Measurements from ENCODE around the gene TCP11L2. TPM values are rescaled to one million over a fixed set of nuclear protein-coding genes. Genes with fewer than 3 reads are reported as not detected.

The TCP11L2 gene
- total RNA-seq, 2 experiments from 2014 or later = 25.1 to 27.8 TPM

DNA sequence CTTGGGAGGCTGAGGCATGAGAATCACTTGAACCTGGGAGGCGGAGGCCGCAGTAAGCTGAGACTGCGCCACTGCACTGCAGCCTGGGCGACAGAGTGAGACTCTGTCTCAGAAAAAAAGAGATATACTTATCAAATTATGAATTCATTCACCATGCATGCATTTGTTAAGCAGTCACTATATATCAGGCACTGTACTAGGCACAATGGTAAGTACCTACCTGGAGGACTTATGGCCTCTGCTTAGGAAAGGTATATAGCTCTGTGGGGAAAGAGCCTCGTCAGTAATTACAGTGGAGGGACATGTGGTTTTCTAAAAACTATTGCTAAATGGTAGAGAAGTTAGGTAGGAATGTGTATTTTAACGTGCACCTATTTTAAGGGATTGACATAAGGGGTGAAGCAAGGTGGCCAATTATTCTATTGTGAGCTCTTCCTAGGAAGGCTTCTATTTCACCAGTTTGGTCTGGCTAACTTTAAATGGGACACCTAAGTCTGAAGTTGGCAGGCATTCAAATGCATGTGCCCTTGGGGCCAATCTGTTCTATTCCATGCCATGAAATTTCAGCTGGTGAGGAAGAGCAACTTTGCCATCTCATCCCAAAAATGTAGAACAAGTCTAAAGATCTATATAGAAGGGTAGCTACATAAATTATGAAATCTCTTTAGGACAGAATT lies 15.0 kb downstream of the TCP11L2 start:
- POLR2A ChIA-PET = interaction anchor here (0.7 kb wide), 1 partner anchor 40 kb away, joined by 3 read pairs; no protein-coding TSS in a partner anchor
- peaks cover 23% of the 10 kb centered on the region for H3K36me3 Mint-ChIP-seq (ENCODE audit: low read depth)
- no peaks in the 10 kb centered on the region for H3K27me3 Mint-ChIP-seq
- peaks cover 13% of the 10 kb centered on the region for H3K4me1 Mint-ChIP-seq
- no peaks in the 10 kb centered on the region for H3K9me3 Mint-ChIP-seq
- no peak for DNase-seq
- CTCF ChIA-PET = interaction anchor here (0.8 kb wide), 1 partner anchor 40 kb away, joined by 3 read pairs; the partner anchor contains the start of gene POLR3B
- no peak overlapping the region for H3K27ac Mint-ChIP-seq
- H3K4me3 Mint-ChIP-seq = no peak overlapping the region

DNA sequence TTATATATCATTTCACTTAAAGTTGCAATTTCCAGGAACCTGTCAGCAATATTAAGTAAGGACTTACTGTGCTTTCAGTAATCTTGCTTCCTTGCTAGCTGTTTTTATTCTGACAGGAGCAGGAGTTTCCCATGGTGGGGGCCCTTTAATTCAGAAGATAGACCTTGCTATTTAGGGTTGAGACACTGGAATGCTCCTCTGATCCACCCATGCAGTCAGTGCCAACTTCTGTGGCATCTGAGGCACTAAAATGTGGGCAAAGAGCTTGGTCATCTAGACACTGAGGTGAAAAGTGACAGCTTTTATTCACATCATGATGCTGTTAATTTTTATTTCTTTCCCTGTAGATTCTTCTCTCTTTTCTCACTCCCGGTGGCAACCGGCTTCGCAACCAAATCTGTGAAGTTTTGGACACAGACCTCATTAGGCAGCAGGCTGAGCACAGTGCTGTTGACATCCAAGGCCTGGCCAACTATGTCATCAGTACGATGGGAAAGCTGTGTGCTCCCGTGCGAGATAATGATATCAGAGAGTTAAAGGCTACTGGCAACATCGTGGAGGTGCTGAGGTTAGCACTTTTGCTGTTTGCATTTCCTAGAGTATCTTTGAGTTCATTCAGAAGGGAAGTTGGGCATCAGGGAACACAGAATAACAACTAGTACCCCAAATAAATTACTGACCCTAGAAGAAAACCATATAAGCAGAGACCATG lies 18.8 kb downstream of the TCP11L2 start:
- DNase-seq = no peak
- POLR2A ChIA-PET = interaction anchor here (1.2 to 1.5 kb wide), 2 partner anchors 18 to 22 kb away, joined by 3 read pairs; no protein-coding TSS in a partner anchor
- CTCF ChIA-PET = no interaction called here
- no peaks in the 10 kb centered on the region for H3K27me3 Mint-ChIP-seq
- H3K9me3 Mint-ChIP-seq = no peaks in the 10 kb centered on the region
- peak overlapping the region; percentile 29 for H3K27ac Mint-ChIP-seq
- no peak overlapping the region for H3K4me3 Mint-ChIP-seq
- H3K4me1 Mint-ChIP-seq = peaks cover 13% of the 10 kb centered on the region
- peaks cover 29% of the 10 kb centered on the region for H3K36me3 Mint-ChIP-seq (ENCODE audit: low read depth)

DNA sequence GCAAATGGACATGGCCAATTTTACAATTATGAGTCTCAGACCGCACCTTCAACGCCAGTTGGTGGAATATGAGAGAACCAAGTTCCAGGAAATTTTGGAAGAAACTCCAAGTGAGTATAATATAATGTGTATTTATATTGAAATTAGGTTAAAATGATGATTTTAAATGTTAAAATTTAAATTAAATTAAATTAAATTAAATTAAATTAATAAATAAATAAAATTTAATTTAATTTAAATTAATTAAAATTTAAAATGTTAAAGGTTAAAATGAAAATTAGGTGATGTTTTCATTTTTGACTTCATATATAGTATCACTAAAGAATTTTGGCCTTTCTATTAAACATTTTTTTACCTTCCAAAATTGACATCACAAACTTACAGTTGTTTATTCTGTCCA lies 21.0 kb downstream of the TCP11L2 start:
- Mint-ChIP-seq H3K27ac (no peak overlapping the region), H3K4me1 (peaks cover 13% of the 10 kb centered on the region), H3K27me3 (no peaks in the 10 kb centered on the region), H3K9me3 (no peaks in the 10 kb centered on the region), H3K4me3 (no peak overlapping the region), H3K36me3 (ENCODE audit: low read depth) (peaks cover 24% of the 10 kb centered on the region)
- CTCF ChIA-PET = no interaction called here
- no peak for DNase-seq
- POLR2A ChIA-PET = no interaction called here

DNA sequence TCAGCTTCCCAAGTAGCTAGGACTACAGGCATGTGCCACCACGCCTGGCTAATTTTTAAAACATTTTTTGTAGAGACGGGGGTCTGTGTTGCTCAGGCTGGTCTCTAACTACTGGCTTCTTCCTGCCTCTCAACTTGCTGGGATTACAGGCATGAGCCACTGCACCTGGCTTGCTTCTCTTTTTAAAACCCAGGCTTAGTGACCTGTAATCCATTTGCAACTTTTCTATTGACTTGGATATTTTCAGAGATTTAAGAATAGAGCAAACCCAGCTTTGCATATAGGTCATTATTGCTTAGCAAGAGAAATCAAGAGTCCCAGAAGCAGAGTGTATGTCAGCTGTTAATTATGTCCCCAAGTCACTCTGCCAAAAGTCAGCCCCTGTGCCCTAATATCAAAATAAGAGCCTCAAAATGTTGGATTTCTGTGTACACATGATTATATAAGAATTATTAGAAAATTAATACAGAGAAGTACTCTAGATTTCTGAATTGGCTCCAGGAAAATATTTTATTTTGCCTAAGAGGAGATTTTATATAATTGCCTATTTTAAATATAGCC lies 24.9 kb downstream of the TCP11L2 start:
- ChIA-PET CTCF (no interaction called here), POLR2A (no interaction called here)
- Mint-ChIP-seq H3K27ac (no peak overlapping the region), H3K4me3 (no peak overlapping the region), H3K4me1 (no peaks in the 10 kb centered on the region), H3K9me3 (no peaks in the 10 kb centered on the region), H3K27me3 (no peaks in the 10 kb centered on the region), H3K36me3 (ENCODE audit: low read depth) (peaks cover 14% of the 10 kb centered on the region)
- DNase-seq = no peak

DNA sequence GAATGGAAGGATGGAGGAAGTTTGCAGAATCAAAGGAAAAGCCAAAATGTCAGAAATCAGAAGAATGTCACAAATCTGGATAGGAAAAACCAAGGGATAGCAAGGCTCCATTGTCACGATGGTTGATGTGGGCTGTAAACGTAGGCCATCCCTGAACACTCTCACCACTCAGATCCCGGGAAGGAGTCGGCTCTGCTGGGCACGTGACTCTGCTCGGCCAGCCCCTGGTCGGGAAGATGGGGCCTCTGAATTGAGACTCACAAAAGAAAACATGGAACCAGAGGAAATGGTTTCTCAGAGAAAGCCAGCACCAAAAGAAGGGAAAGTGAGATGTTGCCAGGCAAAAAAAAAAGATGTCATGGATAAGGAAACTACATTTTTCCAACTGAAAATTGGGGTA lies 26.2 kb downstream of the TCP11L2 start:
- Mint-ChIP-seq H3K4me3 (no peak overlapping the region), H3K27me3 (no peaks in the 10 kb centered on the region), H3K9me3 (no peaks in the 10 kb centered on the region), H3K4me1 (peaks cover 3% of the 10 kb centered on the region), H3K36me3 (ENCODE audit: low read depth) (peaks cover 9% of the 10 kb centered on the region), H3K27ac (no peak overlapping the region)
- no peak for DNase-seq
- CTCF ChIA-PET = no interaction called here
- POLR2A ChIA-PET = no interaction called here

DNA sequence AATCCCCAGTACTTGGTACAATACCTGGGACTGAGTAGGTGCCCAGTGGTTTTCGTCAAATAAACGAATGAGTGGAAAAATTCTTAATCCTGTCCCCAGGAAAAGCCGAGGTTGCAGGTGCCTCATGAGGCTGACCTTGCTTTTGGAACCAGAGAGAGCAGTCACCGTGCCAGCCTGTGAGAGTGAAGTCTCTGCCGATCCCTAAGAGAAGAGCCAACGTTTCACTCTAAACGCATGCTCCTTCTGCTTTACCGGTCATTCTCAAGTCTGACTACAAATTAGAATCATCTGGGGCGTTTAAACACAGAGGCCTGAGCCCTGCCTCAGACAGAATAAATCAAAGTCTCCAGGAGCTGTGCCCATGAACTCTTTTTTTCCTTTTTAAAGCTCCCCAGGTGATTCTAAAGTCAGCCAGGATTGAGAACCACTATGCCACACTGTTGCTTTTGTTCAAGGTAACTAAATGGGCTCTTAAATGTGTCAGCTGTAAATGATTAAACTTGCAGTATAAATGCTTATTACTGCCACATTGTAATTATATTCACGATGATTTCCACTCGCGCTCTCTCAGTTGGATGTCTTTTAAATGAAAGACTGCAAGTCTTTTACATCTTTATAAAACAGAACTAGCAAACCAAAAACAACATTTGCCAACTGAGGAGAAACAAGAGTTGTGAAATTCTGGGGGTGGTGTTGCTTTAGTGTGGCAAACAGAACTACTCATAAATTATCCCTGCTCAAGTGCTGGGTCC lies 26.9 kb downstream of the TCP11L2 start:
- Mint-ChIP-seq H3K4me3 (no peak overlapping the region), H3K27ac (no peak overlapping the region), H3K4me1 (peaks cover 6% of the 10 kb centered on the region), H3K36me3 (ENCODE audit: low read depth) (peaks cover 2% of the 10 kb centered on the region), H3K27me3 (no peaks in the 10 kb centered on the region), H3K9me3 (no peaks in the 10 kb centered on the region)
- POLR2A ChIA-PET = no interaction called here
- CTCF ChIA-PET = no interaction called here
- DNase-seq = no peak

DNA sequence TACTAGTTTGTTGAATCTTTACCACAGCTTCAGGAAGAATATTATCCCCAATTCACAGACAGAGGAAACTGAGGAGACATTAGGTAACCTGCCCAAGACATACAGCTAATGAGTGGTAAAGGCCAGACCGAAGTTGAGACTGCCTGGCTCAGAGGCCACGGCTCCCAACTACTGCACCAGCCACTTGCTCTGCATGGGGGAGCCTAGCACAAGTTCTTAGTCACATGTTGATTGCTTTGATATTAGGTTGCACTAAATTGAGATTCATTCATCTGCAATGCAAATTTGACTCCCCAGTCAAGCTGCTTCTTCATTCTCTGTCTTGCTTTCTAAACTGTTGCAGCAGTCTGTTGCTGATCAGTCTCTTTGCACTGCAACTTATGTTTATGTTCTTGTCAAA lies 29.1 kb downstream of the TCP11L2 start:
- DNase-seq = no peak
- ChIA-PET POLR2A (no interaction called here), CTCF (interaction anchor here (1.4 kb wide), 1 partner anchor 26 kb away, joined by 4 read pairs; the partner anchor contains the start of gene POLR3B)
- no peaks in the 10 kb centered on the region for H3K27me3 Mint-ChIP-seq
- peaks cover 6% of the 10 kb centered on the region for H3K4me1 Mint-ChIP-seq
- H3K27ac Mint-ChIP-seq = no peak overlapping the region
- no peaks in the 10 kb centered on the region for H3K9me3 Mint-ChIP-seq
- no peaks in the 10 kb centered on the region for H3K36me3 Mint-ChIP-seq (ENCODE audit: low read depth)
- H3K4me3 Mint-ChIP-seq = no peak overlapping the region

DNA sequence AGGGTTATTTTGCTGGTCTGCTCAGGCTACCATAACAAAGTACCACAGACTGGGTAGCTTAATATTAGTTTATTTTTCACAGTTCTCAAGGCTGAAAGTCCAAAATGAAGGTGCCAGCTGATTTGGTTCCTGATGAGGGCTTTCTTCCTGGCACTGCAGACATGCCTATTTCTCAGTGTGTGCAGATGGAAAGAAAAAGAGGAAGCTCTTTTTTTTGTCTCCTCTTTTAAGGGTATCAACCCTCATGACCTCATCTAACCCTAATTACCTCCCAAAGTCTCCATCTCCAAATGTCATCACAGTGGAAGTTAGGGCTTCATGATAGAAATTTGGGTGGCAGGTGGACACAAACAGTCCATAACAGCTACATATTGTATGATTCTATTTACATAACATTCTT lies 30.0 kb downstream of the TCP11L2 start:
- no peak for DNase-seq
- ChIA-PET CTCF (interaction anchor here (1.4 to 1.5 kb wide), 2 partner anchors 25 to 26 kb away, joined by 3 to 4 read pairs; partner anchors contain the start of gene POLR3B), POLR2A (interaction anchor here (0.7 kb wide), 1 partner anchor 29 kb away, joined by 3 read pairs; no protein-coding TSS in a partner anchor)
- Mint-ChIP-seq H3K27me3 (no peaks in the 10 kb centered on the region), H3K27ac (no peak overlapping the region), H3K36me3 (ENCODE audit: low read depth) (no peaks in the 10 kb centered on the region), H3K4me3 (no peak overlapping the region), H3K4me1 (peaks cover 6% of the 10 kb centered on the region), H3K9me3 (no peaks in the 10 kb centered on the region)

DNA sequence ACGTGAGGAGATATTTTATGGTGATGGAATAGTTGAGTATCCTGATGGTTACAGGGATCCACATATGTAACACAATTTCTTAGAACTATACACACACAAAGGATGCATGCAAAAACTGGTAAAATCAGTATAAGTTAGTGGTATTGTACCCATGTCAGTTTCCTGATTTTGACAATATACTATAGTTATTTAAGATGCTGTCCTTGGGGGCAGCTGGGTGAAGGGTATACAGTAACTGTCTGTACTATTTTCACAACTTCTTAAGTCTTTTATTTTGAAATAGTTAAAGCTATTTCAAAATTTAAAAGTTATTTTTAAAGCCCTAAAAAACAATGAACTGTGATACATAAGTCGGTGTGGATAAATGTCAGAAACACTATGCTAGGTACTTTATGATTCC lies 30.5 kb downstream of the TCP11L2 start:
- H3K27ac Mint-ChIP-seq = no peak overlapping the region
- H3K4me1 Mint-ChIP-seq = peaks cover 6% of the 10 kb centered on the region
- no peak overlapping the region for H3K4me3 Mint-ChIP-seq
- H3K36me3 Mint-ChIP-seq (ENCODE audit: low read depth) = no peaks in the 10 kb centered on the region
- no peak for DNase-seq
- ChIA-PET CTCF (interaction anchor here (1.5 kb wide), 1 partner anchor 27 kb away, joined by 3 read pairs; no protein-coding TSS in a partner anchor), POLR2A (interaction anchor here (0.7 kb wide), 1 partner anchor 30 kb away, joined by 3 read pairs; no protein-coding TSS in a partner anchor)
- no peaks in the 10 kb centered on the region for H3K9me3 Mint-ChIP-seq
- no peaks in the 10 kb centered on the region for H3K27me3 Mint-ChIP-seq

DNA sequence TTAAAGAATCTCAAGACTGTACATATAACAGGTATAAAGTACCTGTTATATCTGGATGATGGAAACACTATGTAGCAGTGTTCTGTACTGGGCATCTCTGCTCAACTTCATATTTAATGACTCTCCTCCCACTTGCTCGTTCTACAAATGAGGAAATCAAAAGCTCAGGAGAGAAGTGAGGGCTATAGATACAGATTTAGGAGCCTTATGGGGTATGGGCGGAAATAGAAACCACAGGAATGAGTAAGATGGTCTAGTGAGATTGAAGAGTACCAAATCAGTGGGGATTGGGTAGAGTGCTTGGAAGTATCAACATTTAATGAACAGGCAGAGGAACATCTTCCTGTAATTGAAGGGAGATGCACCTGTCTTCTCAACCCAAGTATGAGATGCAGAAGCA lies 31.2 kb downstream of the TCP11L2 start:
- Mint-ChIP-seq H3K36me3 (ENCODE audit: low read depth) (no peaks in the 10 kb centered on the region), H3K4me3 (no peak overlapping the region), H3K27me3 (no peaks in the 10 kb centered on the region), H3K4me1 (peaks cover 6% of the 10 kb centered on the region), H3K9me3 (no peaks in the 10 kb centered on the region), H3K27ac (no peak overlapping the region)
- no peak for DNase-seq
- CTCF ChIA-PET = interaction anchor here (0.5 kb wide), 1 partner anchor 1213 kb away, joined by 5 read pairs; no protein-coding TSS in a partner anchor
- POLR2A ChIA-PET = no interaction called here

DNA sequence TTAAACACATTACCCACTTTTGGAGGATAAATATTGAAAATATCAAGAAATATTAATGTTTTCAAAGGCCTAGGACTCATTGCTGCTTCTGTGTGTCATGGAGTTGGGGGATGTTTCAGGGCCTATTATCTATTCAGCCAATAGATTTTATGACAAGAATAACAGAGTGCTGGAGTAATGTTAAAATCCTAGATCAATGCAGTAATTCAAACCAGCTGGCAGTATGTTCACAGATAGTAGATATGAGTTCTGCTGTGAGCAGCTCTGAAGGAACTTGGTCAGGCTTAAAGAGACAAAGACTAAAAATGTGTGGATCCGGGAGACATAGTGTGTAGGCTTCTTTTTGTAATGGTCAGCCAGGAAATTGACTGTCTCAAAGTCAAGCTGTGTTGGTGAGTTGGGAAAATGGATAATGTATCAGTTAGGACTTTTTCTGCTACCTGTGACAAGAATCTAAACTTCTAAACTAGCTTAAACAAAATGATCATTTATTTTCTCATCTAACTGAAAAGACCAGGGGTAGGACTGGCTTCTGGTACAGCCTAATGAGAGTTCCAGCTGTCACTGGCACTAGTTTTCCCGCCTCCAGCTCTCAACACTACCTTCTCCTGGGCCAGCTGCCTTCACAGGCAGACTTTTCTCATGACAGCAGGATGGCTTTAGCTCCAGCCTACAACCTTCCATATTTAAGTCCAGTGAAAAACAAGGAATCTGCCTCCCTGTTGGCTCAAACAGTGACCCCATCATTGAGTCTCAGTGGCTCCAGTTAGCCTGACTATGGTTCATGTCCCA lies 38.7 kb downstream of the TCP11L2 start:
- no peaks in the 10 kb centered on the region for H3K36me3 Mint-ChIP-seq (ENCODE audit: low read depth)
- DNase-seq = no peak
- no peaks in the 10 kb centered on the region for H3K9me3 Mint-ChIP-seq
- no peak overlapping the region for H3K27ac Mint-ChIP-seq
- H3K4me3 Mint-ChIP-seq = no peak overlapping the region
- CTCF ChIA-PET = no interaction called here
- H3K27me3 Mint-ChIP-seq = no peaks in the 10 kb centered on the region
- POLR2A ChIA-PET = no interaction called here
- no peaks in the 10 kb centered on the region for H3K4me1 Mint-ChIP-seq

DNA sequence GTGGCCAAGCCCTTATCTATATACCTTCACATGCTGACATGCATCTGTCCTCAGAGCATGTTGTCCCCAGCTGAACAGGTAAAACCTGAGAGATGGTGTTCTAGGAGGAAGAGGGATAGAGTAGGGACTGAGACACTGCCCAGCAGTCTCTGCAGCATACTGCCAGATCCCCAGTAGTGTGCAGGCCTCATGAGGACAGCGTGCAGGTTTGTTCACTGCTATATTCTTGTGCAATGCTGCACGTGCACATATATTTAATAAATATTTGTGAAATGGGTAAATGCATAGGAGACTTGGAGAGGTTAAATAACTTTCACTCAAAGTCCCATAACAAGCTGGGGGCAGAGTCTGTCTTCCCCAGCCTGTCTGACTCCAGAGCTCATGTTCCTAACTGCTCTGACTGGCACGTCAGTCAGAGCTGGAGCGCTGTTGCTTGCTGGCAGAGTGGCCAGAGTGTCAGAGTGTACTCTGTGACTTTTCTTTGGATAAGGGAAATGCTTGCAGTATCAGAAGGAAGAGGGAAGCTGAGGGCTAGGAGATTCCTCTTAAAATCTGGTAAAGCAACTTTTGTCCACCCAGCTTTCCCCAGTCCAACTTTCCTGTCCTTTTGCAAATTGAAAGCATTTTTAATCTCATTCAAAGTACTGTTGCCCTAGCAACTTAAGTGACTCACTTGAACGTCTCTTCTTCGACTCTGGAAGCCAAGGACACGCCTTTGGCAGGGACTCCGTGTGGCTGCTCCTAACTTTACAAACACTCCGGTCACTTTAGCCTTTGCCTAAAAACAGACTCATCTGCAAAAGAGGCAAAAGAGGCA lies 40.1 kb downstream of the TCP11L2 start:
- Mint-ChIP-seq H3K27me3 (no peaks in the 10 kb centered on the region), H3K9me3 (no peaks in the 10 kb centered on the region), H3K4me1 (no peaks in the 10 kb centered on the region), H3K36me3 (ENCODE audit: low read depth) (no peaks in the 10 kb centered on the region), H3K27ac (no peak overlapping the region), H3K4me3 (no peak overlapping the region)
- POLR2A ChIA-PET = no interaction called here
- no peak for DNase-seq
- CTCF ChIA-PET = no interaction called here

Measured in activated CD4-positive, alpha-beta memory T cell treated with anti-CD3 and anti-CD28 coated beads, Interleukin-2, amount 10 ng/mL, durations not matched to agents 7 days and 5 days (primary cell).